Endometrium (tissue), 2 donors: ENCODE measurements around the gene TRMT44.
"Not testable (repeated sequence)": the region's sequence is repeated elsewhere in the genome, so short reads cannot be mapped to it uniquely, and the experiment has no call there.

Experiments used
- FAIRE-seq: peaks from 2 replicates; lab custom pipeline; 2012; peaks lifted over from hg19 to GRCh38; lab: Jason Lieb, UNC
- donor health status: control.
- donor health status: control.

Gene TRMT44

DNA sequence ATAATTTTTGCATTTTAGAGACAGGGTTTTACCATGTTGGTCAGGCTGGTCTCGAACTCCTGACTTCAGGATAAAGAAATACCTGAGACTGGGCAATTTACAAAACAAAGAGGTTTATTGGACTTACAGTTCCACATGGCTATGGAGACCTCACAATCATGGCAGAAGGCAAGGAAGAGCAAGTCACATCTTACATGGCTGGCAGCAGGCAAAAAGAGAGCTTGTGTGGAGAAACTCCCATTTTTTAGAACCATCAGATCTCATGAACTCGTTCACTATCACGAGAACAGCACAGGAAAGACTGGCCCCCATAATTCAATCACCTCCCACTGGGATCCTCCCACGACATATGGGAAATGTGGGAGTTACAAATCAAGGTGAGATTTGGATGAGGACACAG, 72.5 kb downstream of the TRMT44 start:
- not testable (repeated sequence) for FAIRE-seq

DNA sequence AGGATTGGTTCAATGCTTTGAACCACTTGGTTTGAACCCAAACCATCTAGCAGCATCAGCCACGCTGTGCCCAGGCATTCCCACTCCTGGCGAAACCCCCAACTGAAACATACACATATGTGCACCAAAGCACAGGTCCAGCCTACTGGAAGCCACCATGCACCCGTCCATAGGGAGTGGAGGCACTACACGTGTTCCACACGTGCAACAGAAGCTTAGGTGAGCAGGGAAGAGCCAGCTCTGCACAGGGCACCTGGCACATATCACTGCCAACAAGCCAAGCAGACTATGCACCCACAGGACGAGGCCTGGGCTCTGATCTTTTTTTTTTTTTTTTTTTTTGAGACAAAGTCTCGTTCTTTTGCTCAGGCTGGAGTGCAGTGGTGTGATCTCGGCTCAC, 73.4 kb downstream of the TRMT44 start:
- no peak for FAIRE-seq

GRCh38 chr4:8514391-8514790, 73.8 kb downstream of the TRMT44 start:
- no peak for FAIRE-seq

DNA sequence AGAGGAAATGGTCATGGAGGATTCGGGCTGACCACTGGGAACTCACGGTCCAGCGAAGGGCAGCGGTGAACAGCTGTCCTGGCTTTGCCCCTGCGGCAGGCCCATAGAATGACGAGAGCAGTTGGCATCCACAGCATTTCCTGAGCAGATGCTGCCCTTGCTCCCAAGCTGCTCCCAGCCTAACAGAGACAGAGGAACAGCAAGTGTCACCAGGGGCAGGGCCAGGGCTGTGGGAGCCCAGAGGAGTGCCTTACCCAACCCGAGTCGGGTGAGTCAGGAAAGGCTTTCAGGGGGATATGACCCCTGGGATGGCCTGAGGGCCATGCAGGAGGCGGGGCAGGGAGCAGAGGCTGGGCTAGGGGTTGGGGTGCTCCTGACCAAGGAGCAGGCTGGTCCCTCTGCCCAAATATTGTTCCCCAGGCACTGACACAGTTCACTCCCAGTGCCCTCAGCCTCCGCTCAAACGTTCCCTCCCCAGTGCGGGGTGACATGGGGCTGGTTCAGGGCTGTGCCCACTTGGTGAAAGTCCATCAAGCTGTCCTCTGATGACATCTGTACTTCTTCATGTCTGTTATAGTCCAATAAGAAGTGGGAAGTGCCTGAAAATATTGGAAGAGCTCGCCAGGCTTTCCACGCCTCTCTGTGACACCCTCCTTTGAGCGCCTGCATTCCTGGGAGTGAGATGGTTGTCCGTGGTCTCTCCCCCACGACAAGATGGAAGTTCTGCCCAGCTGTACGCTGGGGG, 74.9 kb downstream of the TRMT44 start:
- no peak for FAIRE-seq

DNA sequence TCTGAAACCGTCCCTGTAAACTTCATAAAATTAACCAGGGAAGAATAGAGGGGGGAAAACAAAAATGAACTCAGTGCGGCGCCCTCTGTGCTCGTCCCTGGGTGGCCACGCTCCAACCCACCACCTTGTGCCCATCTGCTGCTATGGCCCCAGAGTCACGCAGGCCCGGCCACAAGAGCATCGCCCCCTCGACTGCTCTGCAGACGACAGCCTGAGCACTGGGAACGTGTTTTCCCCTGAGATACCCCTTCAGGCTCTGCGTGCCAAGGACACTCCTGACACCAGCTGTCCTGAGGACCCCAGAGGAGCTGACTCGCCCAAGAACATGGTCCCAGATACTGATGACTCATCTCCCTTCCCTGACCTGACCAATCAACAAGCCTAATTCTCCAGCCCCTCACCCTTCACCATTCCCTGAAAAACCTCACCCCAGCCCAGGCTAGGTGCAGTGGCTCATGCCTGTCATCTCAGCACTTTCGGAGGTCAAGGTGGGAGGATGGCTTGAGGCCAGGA, 75.5 kb downstream of the TRMT44 start:
- no peak for FAIRE-seq

DNA sequence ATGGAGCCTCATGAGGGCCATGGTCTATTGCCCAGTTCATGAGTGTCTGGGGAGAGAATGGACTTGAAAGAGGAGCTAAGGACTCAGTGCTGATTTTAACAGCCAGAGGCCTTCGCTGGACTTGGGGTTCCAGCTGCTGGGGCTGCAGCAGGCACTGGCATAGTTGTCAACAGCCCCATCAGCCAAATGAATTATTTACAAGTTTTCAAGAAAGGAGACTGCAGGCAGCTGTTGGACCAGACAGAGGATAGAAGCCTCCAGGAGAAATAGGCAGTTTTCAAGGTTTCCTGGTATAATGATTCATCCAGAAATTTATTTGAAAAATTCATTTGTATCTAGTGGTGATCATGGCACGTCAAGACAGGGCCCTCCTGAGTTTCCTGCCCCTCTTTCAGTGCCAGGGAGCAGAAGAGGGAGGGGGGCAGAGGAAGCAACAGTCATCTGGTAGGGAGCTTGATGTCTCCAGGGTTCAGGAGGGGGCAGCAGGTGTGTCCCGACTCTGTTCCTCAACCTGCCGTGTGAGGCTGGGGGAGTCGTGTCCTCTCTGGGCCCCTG, 76.5 kb downstream of the TRMT44 start:
- FAIRE-seq = no peak

DNA sequence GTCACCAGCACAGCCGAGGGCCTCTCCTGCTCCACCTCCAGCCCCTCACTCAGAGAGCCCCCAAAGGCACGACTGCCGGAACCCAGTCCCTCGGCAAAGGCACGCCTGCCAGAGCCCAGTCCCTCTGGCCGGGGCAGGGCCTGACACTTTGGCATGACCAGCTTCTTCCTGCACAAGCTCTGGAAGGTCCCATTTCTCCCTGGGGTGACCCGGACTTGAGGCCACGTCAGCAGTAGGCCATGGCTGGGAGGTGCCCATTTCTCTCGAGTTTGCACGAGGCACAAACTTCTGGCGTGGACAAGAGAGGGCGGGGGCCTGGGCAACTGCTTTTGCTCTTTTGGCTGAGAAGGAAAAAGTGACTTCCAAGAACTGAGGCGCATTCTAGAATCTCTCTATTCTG, 77.4 kb downstream of the TRMT44 start:
- FAIRE-seq = no peak

GRCh38 chr4:8522160-8523120, 81.9 kb downstream of the TRMT44 start:
- no peak for FAIRE-seq

DNA sequence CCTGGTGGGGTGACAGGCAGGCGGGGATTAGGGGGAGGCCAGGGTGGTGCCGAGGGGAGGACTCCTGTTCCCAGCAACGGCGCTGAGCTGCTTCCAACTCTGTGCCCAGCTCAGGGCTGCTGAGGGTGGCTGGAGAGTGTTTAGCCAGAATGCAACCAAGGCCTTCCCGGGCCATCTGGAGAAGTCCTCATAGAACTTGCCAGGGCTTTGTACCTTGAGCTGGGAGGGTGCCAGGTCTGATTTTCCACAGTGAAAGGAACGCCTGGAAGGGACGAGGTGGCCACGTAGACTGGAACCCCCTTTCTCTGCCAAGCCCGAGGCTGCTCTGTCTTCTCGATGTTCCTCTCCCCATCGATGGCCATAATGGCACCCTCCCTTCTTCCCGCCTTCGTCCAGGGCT, 82.6 kb downstream of the TRMT44 start:
- FAIRE-seq = no peak

GRCh38 chr4:8523766-8524165, 83.2 kb downstream of the TRMT44 start:
- no peak for FAIRE-seq

- no peak for FAIRE-seq
Measured at GRCh38 chr4:8524595-8525382, 84.2 kb downstream of the TRMT44 start.

DNA sequence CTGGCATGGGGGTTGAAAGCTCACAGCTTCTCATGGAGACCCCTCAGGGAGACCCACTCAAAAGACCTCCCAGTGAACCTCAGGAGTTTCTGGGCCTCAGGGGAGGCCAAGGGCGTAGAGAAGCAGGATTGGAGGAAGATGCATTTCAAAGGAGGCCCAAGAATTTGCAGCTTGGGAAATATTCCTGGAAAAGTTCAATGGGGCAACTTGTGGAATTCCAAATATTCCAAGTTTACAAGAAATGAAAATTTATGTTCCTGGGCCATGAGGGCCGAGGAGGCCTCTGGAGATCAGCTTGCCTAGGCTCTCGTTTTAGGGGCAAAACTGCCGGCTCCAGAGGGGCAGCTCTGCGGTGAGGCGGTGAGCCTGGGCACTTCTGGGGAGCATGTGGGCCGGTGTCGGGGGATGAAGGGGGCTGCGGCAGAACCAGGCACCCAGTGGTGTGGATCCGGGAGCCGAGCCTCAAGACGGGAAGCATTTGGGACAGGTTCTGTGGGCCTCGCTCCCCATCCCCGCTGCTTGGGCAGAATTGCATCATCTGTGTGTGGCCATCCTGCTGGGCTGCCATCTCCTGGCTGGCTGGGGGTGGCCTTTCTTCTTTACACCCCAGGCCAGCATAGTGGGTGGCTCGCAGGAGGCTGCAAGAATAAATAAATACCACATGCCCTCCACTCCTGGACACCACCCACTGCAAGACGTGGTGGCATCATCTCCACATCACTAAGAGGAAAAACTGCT, 85.0 kb downstream of the TRMT44 start:
- FAIRE-seq = no peak
